GM18858 (cell line): Measurements from ENCODE around the gene ENO3.

Experiments
- ATAC-seq: cut with Tn5 transposase; IDR thresholded peaks from one replicate; pipeline ENCODE4 v1.9.1; 2021; ENCODE audit not compliant: unreplicated experiment

ENO3 gene

DNA sequence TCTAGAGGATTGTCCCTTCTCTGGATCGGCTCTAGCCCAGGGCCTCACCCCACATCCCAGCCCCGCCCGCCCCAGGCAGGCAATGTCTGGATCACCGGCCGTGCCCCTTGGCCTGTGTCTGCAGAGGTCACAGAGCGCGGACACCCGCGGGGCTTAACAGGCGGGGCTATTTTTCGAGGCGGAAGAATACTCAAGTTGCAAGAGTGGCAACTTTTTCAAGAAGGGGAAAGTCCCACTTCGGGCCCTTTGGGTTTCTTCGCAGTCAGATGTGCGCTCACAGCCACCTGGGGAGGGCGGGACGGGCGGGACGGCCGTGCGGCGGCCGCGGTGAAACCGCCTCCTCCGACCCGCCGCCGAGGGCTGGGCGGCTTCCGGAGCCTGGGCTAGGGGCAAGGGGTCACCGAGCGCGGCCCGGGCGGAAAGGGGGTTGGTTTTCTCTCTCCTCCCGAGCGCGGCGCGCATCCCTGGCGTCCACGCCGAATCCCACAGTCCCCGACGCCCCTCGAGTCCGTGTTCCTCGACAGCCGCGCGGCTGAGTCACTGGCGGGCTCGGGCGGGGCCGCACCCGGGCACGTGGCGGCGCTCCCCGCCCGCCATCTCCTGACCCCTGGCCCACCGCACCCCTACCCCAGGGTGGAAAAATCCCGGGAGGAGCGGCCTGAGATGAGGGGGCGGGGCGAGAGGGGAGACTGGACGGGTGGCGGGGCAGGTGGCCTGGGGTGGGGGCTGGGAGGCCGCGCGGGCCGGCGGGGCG lies 1.4 kb upstream of the ENO3 start:
- ATAC-seq, result no peak

DNA sequence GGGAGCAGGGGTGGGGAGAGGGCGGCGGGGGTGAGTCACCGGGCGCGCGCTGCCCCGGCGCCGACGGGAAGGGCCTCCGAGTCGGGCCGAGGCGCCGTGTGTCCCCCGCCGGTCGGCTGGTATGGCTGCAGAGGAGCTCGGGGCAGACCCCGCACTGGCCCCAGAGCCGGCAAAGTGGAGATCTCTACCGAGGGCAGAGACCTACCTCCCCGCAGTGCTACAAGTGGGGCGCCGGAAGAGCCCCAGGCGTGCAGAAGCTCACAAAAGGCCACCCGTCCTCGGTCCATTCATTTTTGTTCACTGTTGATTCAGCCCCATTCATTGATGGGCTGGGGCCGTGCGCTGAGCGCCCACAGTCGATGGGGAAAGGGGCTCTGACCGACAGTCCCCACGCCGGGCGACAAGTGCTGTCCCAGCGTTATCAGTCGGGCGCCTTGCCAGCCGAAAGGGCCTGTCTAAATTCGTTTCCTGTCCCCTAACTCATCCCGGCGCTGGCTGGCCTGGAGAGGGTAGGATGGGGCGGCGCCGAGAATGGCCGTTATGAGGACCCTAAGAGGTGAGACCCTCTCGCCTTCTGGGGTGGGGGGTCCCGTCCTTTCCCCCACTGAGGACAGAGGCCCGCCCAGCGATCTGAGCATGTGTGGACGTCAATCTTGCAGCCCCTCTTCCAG lies 709 bp upstream of the ENO3 start:
- no peak for ATAC-seq

DNA sequence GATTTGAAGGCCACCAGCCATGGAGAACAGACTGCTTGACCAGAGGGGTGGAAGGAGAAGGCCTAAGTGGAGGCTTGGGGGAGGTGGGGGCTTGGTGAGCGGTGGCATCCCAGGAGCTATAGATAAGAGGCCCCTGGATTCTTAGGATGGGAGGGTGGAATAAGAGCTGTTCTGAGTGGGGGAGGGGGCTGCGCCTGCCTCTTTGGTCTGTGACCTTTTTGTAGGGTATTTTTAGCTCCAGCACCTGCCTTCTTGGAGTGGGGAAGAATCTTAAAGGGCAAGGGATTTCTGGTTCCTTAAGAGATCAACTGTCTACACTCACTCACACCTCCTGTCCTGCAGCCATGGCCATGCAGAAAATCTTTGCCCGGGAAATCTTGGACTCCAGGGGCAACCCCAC lies 567 bp downstream of the ENO3 start:
- ATAC-seq, result no peak

DNA sequence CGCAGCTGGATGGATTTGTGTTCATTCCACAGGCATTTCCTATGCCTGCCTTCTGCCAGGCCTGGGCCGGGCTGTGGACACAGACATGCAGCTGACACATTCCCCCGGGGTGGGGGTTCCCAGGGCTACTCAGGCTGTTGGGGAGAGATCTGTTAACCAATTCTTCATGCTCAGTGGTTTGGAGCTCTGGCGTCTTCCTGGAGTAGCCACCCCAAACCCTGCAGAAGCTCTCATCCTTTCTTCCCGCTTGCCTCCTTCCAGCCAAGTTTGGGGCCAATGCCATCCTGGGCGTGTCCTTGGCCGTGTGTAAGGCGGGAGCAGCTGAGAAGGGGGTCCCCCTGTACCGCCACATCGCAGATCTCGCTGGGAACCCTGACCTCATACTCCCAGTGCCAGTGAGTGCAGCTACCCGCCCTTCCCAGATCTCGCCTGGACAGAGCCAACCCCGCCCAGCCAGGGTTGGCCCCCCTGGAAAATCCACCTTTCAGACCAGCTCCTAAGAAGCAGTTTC lies 2.6 kb downstream of the ENO3 start:
- ATAC-seq, result no peak

DNA sequence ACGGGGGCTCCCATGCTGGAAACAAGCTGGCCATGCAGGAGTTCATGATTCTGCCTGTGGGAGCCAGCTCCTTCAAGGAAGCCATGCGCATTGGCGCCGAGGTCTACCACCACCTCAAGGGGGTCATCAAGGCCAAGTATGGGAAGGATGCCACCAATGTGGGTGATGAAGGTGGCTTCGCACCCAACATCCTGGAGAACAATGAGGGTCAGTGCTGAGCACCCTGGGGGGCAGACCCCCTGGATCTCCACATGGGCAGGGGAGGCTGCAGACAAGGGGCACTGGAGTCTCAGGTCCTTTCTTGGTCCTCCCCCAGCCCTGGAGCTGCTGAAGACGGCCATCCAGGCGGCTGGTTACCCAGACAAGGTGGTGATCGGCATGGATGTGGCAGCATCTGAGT lies 4.2 kb downstream of the ENO3 start:
- ATAC-seq, result no peak

DNA sequence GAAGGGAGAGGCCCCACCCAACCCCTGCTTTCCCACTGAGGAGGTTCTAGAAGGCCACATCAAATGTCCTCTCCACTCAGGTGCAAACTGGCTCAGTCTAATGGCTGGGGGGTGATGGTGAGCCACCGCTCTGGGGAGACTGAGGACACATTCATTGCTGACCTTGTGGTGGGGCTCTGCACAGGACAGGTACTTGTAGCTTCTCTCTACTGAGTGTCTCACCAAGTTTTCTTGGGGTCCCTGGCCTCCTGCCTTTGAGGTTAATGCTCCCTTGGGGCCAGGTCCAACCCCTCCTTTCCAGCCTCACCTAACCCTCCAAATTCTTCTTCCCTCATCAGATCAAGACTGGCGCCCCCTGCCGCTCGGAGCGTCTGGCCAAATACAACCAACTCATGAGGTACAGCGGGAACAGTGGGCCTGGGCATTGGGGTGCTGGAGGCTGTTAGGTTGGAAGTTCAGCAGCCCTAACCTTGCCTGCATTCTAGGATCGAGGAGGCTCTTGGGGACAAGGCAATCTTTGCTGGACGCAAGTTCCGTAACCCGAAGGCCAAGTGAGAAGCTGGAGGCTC lies 5.7 kb downstream of the ENO3 start:
- no peak for ATAC-seq

DNA sequence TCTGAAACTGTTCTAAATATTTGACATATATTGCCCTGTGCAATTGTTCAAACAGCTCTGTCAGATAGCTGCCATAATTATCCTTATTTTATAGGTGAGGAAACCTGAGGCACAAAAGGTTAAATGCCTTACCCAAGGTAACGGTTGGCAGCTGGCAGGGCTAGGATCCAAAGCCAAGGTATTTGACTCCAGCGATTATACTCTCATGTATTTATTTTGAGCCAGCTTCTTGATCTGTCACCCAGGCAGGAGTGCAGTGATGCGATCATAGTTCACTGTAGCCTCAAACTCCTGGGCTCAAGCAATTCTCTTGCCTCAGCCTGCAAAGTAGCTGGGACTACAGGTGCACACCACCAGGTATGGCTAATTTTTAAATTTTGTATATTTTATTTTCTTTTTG lies 7.2 kb downstream of the ENO3 start:
- ATAC-seq, result no peak

DNA sequence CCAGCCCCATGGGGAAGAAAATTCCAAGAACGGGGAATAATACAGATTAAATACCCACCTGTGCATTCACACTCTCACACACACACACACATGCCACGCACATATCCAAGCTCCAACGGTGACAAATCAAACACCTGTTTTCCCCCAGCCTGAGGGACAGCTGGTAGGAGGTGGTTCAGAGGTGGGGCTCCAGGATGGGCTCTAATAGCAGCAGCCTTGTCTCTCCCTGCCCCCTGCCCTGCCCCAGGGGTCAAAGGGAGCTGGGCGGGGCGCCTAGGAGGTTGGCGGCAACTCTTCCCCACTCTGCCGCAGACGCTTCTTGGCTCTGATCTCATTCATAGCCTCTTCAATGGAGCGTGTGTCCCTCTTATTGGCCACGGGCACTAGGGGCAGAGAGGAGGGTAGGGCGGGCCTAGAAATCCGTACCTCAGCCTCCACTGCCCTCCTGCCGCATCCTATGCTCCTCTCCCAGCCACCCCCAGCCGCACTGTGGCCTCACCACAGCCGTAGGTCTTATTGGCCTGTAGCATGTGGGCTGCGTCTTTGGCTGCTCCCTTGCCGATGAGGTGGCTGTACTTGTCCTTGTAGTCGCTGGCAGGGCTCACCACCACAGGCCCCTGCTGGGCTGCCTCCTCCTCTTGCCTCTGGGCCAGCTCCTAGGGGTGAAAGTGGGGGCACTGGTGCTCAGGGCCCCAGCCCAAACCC lies 8.5 kb downstream of the ENO3 start:
- ATAC-seq, result no peak

DNA sequence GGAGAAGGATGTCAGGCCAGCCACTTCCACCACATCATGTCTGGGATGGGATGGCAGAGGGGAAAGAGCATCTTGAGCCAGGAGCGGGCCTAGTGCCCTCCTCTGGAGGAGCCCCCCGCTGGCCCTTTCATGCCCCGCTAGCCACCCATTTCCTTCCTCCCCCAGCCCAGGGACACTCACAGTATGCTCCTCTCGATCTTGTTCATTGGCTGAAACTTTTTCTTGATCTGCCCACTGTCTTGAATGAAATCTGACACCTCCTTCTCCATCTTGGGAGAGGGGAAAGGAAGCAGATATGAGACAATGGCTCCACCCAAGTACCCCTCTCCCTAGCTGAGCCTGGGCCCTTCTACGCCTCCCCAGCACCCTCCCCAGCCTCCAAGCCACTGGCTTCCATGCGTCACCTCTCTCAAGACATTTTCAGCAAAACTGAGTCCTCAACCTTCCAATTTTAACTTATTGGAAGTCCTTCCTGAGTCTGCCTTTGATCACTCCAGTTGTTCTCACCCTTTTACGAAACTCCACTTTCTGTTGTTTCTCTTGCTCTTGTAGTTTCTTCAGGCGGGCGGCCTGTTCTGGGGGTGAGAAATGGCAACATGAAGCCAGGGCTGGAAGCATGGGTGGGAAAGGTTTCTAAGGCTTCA lies 9.5 kb downstream of the ENO3 start:
- no peak for ATAC-seq

DNA sequence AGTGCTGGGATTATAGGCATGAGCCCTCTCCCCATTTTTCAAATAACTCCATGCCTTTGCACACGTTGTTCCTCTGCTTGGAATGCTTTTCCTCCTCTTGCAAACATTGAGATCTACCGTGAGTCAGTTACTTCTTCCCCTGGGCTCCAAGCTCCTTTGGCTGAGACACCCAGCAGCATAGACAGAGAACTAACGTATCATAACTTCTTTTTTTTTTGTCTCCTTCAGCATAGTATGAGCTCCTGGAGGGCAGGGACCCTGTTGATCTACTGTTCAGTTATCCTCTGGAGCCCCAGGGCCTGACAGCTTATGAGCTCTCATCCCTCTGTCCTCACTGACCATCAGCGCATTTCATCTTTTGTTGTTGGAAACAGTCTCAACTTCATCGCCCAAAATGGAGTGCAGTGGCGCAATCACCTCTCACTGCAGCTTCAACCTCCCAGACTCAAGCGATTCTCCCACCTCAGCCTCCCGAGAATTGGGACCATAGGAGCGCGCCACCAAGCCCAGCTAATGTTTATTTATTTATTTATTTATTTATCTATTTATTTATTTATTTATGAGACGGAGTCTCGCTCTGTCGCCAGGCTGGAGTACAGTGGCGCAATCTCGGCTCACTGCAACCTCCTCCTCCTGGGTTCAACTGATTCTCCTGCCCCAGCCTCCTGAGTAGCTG lies 14.5 kb downstream of the ENO3 start:
- ATAC-seq, result no peak

DNA sequence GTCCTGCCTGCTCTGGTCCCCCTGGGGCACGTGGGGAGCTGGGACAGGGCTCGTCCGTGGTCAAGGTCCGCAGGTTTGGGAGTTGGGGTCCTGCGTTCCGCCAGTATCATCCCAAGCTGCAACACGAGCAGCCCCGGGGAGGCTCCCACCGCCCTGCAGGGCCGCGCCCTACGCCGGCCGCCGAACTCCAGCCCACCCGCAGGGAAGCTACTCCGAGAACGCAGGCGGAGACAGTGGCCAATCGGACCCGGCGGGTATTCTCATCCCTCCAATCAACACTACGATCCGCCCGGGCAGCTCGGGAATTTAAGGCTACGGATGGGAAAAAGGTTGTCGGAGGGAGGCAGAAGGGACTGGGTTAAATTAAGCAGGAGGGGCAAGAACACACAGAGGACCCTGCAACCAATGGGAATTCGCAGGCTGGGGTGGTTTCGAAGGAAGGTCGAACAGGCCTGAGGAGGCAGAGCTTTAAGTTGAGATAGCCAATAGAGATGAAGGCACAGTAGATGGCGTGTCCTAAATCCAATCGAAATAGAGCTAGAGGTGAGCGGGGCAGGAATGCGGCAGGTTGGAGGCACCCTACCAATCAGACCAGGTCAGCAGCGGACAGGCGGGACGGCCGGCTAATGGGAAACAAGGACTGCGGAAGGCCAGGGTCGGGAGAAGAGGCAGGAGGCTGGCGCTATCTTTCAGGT lies 16.1 kb downstream of the ENO3 start:
- peak; percentile 61 for ATAC-seq

DNA sequence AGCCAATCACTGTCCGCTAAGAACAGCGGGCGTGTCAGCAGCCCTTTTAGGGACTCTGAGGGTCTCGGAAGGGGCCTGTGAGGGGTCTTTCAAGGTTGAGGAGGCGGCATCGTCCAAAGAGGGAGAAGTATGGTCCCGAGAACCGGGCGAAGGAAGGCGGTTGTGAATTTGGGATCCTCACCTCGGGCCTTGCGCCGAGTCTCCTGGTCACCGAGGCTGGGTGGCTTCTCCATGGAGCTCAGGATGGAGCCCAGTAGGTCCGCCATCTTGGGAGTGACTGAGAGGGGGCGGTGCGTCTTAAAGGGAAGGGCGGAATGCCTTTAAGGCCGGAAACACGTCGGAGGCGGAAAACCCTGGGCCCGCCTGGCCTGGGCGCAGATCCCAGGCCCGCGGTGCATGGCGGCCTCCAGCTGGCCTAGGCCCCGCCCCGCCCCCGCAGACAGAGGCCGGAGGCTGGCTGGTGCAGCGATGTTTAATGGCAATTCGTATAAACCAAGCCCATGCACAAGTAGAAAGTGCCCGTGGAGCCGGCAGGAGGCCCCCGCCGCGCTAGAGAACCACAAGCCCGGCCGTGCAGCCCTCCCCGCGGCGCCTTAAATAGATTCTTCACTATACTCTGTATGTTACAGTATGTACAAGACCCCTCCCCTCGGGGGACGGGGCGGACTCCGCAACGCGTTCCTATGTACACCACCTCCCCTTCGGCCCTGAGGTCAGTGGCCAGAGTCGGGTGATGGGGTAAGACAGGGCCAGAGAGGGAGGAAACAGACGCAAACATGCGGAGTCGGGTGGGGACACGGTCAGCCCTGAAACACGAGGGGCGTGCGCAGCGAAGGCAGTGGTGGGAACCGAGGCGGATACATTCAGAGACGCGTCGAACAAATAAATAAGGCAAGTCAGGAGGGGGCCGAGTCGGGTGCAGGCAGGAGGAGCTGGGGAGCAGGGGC lies 16.9 kb downstream of the ENO3 start, which contains the start of gene SPAG7:
Gene SPAG7 (minus strand): TSS at position 279 of the 947 bp plus-strand sequence. CDS start 13 bp downstream, at position 266.
- ATAC-seq, result peak; percentile 33

DNA sequence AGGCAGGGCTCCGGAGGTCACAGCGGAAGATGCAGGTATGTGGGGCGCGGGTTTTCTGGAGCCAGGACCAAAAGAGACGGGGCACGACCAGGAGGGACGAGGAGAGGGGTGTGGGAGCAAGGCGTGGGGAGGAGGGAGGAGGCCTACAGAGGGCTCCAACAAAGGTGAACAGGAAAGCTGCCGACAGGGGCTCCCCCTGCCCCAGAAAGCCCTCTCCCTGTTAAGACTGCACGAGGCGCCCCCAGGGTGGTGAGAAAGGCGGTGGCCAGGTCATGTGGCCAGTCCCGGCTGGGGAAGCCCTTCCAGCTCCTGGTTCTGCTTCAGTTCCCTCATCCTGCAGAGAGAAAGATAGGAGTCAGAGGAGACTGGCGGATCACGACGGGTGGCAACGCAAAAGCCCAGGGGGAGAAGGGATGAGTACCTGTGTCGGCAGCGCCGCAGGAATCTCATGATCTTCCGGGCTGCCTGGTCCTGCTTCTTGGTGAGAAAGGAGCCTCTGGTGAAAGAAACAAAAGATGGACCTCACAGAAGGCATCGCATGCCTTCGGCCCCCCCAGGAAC lies 17.6 kb downstream of the ENO3 start:
- ATAC-seq, result no peak

DNA sequence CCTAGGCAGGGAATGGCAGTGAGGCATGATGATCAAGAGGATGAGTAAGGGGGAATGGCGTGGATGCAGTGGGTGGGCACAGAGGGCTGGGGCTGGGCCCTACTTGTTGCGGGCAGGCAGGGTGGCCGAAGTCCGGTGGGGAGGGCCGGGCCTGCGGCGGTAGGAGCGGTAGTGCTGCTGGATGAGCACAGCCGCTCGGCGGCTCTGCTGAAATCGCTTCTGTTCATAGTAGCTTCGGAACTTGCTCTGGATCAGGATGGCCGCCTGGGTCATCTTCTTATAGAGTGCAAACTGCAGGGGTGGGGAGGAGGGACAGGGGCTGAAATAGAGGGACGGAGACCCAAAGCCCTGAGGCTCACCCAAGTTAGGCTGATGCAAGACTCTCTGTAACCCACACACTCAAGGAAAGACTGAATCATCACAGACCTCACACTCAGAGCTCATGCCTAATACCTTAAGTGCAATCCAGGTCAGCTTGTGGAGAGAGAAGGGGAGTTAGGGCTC lies 18.2 kb downstream of the ENO3 start:
- ATAC-seq, result no peak

DNA sequence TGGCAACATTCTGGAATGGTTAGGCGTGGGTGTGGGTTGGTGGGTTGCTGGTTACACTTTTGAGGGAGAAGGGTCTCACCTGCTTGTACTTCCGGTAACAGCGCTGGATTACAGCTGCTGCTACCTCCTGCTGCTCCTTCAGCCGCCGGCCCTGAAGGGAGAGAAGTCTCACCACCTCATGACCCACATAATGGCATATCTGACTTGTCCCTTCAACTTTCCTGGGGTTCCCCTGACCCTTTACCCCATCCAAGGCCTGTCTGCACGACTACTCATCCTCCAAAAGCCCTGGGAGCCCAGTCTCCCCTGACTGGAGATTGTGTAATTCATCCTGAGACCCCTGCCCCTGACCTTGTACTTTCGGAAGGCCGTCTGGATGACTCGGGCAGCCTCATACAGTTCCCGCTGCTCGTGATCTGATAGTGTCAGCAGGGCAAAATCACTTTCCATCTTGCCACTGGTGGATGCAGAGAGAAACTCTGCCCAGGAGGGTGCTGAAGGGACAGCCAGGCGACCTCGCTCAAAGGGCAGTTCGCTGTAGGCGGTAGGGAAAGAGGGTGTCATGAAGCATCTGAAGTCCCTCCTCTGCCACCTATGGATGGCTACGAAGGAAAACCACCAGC lies 18.7 kb downstream of the ENO3 start:
- no peak for ATAC-seq

DNA sequence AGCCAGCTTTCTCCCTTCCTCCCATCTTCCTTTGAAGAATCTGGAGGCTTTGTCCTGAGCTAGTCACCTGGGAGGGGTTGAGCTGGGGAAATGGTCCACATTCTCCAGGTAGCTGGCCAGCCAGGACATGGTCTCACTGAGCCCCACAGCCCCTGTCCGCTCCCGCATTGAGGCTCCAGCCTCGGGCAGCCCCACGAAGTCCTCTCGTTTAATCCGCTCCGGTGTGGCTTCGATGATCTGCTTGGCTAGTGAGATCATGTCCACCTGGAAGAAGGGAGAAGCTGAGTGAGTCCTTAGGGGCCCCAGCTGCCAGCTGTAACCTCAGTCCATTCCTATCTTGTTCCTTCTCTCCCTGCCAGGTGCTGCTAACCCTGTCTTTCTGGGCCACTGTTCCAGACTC lies 19.4 kb downstream of the ENO3 start:
- no peak for ATAC-seq

DNA sequence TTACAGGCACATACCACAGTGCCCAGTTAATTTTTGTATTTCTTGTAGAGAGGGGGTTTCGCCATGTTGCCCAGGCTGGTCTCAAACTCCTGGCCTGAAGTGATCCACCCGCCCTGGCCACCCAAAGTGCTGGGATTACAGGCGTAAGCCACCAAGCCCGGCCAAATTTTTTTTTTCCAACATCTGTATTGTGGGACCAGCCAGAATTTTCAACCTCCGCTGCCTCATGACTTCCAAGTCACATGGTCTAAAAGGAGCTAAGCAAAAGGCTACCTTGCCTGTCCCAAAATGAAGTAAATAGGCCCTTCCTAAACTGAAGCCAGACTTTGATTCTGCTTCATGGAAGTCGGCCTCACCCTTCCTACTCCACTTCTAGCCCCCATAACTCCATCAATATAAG lies 20.9 kb downstream of the ENO3 start:
- ATAC-seq, result no peak

DNA sequence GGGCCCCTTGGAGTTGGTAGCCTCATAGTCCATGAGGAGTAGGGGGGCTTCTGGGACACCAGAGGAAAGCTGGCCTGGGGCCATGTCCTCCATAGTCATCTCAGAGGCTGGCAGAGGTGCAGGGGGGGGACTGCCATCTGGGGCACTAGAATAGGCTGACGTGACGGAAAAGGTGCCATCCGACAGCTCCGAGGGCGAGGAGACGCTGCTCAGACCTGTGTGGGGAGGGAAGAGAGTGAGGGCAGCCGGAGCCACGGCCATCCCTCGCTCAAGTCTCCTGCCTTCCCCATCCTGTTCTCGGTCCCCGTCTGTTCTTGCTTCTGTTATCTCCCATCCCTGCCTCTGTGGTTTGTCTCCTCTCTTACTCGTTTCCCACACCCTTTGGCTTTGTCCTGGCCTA lies 21.4 kb downstream of the ENO3 start:
- ATAC-seq, result no peak
